Measurements from ENCODE around the gene PLCH1.
A peak's percentile ranks its signal among the peaks of the same experiment; 100 is the strongest.

The PLCH1 gene

GRCh38 chr3:155712008-155712407 is 32.9 kb downstream of the PLCH1 start:
- ATAC-seq (ENCODE audit: insufficient read depth, low read depth) (0 out of 3 replicates have a peak, but pooled peaks have one; percentile 29), DNase-seq (no peak)
- H4K20me1 ChIP-seq (ENCODE audit: insufficient read depth, low read length): no peaks in the 10 kb centered on the region
- no peak for TF ChIP-seq EZH2 (IDR thresholded peaks at IDR 0.05; ENCODE audit: borderline replicate concordance, low read depth, low read length, severe bottlenecking)
- TF ChIP-seq, protein P1, sequence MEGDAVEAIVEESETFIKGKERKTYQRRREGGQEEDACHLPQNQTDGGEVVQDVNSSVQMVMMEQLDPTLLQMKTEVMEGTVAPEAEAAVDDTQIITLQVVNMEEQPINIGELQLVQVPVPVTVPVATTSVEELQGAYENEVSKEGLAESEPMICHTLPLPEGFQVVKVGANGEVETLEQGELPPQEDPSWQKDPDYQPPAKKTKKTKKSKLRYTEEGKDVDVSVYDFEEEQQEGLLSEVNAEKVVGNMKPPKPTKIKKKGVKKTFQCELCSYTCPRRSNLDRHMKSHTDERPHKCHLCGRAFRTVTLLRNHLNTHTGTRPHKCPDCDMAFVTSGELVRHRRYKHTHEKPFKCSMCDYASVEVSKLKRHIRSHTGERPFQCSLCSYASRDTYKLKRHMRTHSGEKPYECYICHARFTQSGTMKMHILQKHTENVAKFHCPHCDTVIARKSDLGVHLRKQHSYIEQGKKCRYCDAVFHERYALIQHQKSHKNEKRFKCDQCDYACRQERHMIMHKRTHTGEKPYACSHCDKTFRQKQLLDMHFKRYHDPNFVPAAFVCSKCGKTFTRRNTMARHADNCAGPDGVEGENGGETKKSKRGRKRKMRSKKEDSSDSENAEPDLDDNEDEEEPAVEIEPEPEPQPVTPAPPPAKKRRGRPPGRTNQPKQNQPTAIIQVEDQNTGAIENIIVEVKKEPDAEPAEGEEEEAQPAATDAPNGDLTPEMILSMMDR (IDR thresholded peaks at IDR 0.05; ENCODE audit: borderline replicate concordance, extremely low read depth, low read length, poor library complexity, severe bottlenecking): no peak
- H2AFZ ChIP-seq (ENCODE audit: low read depth, low read length): no peak overlapping the region
- no peaks in the 10 kb centered on the region for H3K4me1 ChIP-seq (ENCODE audit: insufficient read depth, low read length)
- no peaks in the 10 kb centered on the region for H3K27me3 ChIP-seq (ENCODE audit: insufficient read depth, low read length, poor library complexity)
- H3K9ac ChIP-seq (ENCODE audit: low read depth, low read length): no peak overlapping the region
- no peak overlapping the region for H3K4me3 ChIP-seq (ENCODE audit: low read depth in 1 of 2, low read length in 2 of 2)
- peaks cover 1% of the 10 kb centered on the region for H3K9me3 ChIP-seq (ENCODE audit: insufficient read depth, low read length, severe bottlenecking)
- no peak overlapping the region for H3K4me2 ChIP-seq (ENCODE audit: insufficient read depth, low read length)
- no peaks in the 10 kb centered on the region for H3K36me3 ChIP-seq (ENCODE audit: insufficient read depth, low read length)
- H3K79me2 ChIP-seq (ENCODE audit: insufficient read depth, low read length): no peaks in the 10 kb centered on the region
- H3K27ac ChIP-seq (ENCODE audit: low read length): no peak overlapping the region

- TF ChIP-seq EZH2 (IDR thresholded peaks at IDR 0.05; ENCODE audit: borderline replicate concordance, low read depth, low read length, severe bottlenecking): no peak
- TF ChIP-seq, protein P1 (IDR thresholded peaks at IDR 0.05; ENCODE audit: borderline replicate concordance, extremely low read depth, low read length, poor library complexity, severe bottlenecking): no peak
Observed at GRCh38 chr3:155704771-155705559, 39.9 kb downstream of the PLCH1 start.

DNA sequence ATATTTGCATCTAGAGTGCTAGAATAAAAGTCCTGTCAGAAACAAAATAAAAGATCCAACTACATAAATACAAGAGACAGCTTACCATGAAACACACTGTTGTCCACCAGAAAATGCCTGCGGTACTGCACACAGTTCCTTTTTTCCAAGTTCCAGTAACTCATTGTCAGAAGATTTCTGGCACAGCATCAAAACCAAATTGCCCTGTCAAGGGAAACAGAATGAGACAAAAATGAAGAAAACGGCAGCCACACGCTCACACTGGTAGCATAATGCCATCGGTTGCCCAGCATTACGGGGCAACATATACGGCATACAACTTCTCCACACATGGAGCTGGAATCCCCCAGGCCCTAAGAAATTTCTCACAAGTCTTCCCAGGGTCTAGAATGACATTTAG is 40.8 kb downstream of the PLCH1 start:
- ATAC-seq (ENCODE audit: insufficient read depth, low read depth) (no peak), DNase-seq (no peak)
- no peaks in the 10 kb centered on the region for H3K36me3 ChIP-seq (ENCODE audit: insufficient read depth, low read length)
- no peak overlapping the region for H2AFZ ChIP-seq (ENCODE audit: low read depth, low read length)
- H3K4me2 ChIP-seq (ENCODE audit: insufficient read depth, low read length): no peak overlapping the region
- no peak overlapping the region for H3K27ac ChIP-seq (ENCODE audit: low read length)
- H3K9ac ChIP-seq (ENCODE audit: low read depth, low read length): no peak overlapping the region
- H4K20me1 ChIP-seq (ENCODE audit: insufficient read depth, low read length): no peaks in the 10 kb centered on the region
- no peaks in the 10 kb centered on the region for H3K9me3 ChIP-seq (ENCODE audit: insufficient read depth, low read length, severe bottlenecking)
- peaks cover 5% of the 10 kb centered on the region; the same call in 1 of the 2 replicates for H3K4me1 ChIP-seq (ENCODE audit: insufficient read depth, low read length)
- no peaks in the 10 kb centered on the region for H3K27me3 ChIP-seq (ENCODE audit: insufficient read depth, low read length, poor library complexity)
- H3K79me2 ChIP-seq (ENCODE audit: insufficient read depth, low read length): no peaks in the 10 kb centered on the region
- H3K4me3 ChIP-seq (ENCODE audit: low read depth in 1 of 2, low read length in 2 of 2): no peak overlapping the region
- TF ChIP-seq EZH2 (IDR thresholded peaks at IDR 0.05; ENCODE audit: borderline replicate concordance, low read depth, low read length, severe bottlenecking): no peak
- TF ChIP-seq, protein P1 (IDR thresholded peaks at IDR 0.05; ENCODE audit: borderline replicate concordance, extremely low read depth, low read length, poor library complexity, severe bottlenecking): no peak

More at GRCh38 chr3:155704771-155705559, 39.9 kb downstream of the PLCH1 start:
- Histone ChIP-seq H4K20me1 (ENCODE audit: insufficient read depth, low read length) (no peaks in the 10 kb centered on the region), H3K79me2 (ENCODE audit: insufficient read depth, low read length) (no peaks in the 10 kb centered on the region), H2AFZ (ENCODE audit: low read depth, low read length) (no peak overlapping the region), H3K9ac (ENCODE audit: low read depth, low read length) (no peak overlapping the region), H3K36me3 (ENCODE audit: insufficient read depth, low read length) (no peaks in the 10 kb centered on the region), H3K4me3 (ENCODE audit: low read depth in 1 of 2, low read length in 2 of 2) (no peak overlapping the region), H3K27ac (ENCODE audit: low read length) (no peak overlapping the region), H3K9me3 (ENCODE audit: insufficient read depth, low read length, severe bottlenecking) (no peaks in the 10 kb centered on the region), H3K4me2 (ENCODE audit: insufficient read depth, low read length) (no peak overlapping the region), H3K4me1 (ENCODE audit: insufficient read depth, low read length) (peaks cover 5% of the 10 kb centered on the region; the same call in 1 of the 2 replicates), H3K27me3 (ENCODE audit: insufficient read depth, low read length, poor library complexity) (no peaks in the 10 kb centered on the region)
- ATAC-seq (ENCODE audit: insufficient read depth, low read depth) (no peak), DNase-seq (no peak)

All from DND-41 (cell line).